H9 (cell line): ENCODE measurements around the gene DMXL2. TPM values are rescaled to one million over a fixed set of nuclear protein-coding genes. Genes with fewer than 3 reads are reported as not detected.

ENCODE experiments used
- DNase-seq: peaks from one replicate; pipeline ENCODE4 v3.0.0-alpha.2; 2017
- H2AFZ ChIP-seq: one replicate; pipeline ENCODE4 v1.6.1; 2013; ENCODE audit warnings: mild to moderate bottlenecking, low read length, control low read depth, moderate library complexity
- H2AK5ac ChIP-seq: 2 replicates; pipeline ENCODE4 v1.6.1; 2013; ENCODE audit warnings: low read length, control low read depth, mixed read lengths; ENCODE audit not compliant: insufficient read length
- H2BK120ac ChIP-seq: one replicate; pipeline ENCODE4 v1.6.1; 2013; ENCODE audit warnings: low read depth, mild to moderate bottlenecking, low read length, control low read depth, inconsistent platforms; ENCODE audit not compliant: poor library complexity, severe bottlenecking
- H2BK12ac ChIP-seq: 2 replicates; pipeline ENCODE4 v1.6.1; 2013; ENCODE audit warnings: low read length, control low read depth, mixed read lengths, low read depth; ENCODE audit not compliant: insufficient read length
- H2BK15ac ChIP-seq: 2 replicates; pipeline ENCODE4 v1.6.1; 2013; ENCODE audit warnings: low read depth, low read length, control low read depth
- H2BK20ac ChIP-seq: one replicate; pipeline ENCODE4 v1.6.1; 2013; ENCODE audit warnings: low read depth, mild to moderate bottlenecking, low read length, control low read depth, inconsistent platforms; ENCODE audit not compliant: poor library complexity, severe bottlenecking
- H2BK5ac ChIP-seq: 2 replicates; pipeline ENCODE4 v1.6.1; 2013; ENCODE audit warnings: low read length, control low read depth, mixed read lengths; ENCODE audit not compliant: insufficient read length
- H3K14ac ChIP-seq: 2 replicates; pipeline ENCODE4 v1.6.1; 2013; ENCODE audit warnings: low read length, control low read depth; ENCODE audit not compliant: insufficient read depth
- H3K18ac ChIP-seq: 2 replicates; pipeline ENCODE4 v1.6.1; 2013; ENCODE audit warnings: low read depth, mild to moderate bottlenecking, mixed read lengths, low read length, control low read depth; ENCODE audit not compliant: insufficient read length
- H3K23ac ChIP-seq: 2 replicates; pipeline ENCODE4 v1.6.1; 2013; ENCODE audit warnings: low read length, control low read depth, mixed read lengths, low read depth; ENCODE audit not compliant: insufficient read length
- H3K23me2 ChIP-seq: 2 replicates; pipeline ENCODE4 v1.6.1; 2013; ENCODE audit warnings: low read depth, mild to moderate bottlenecking, mixed read lengths, low read length, control low read depth; ENCODE audit not compliant: insufficient read length, poor library complexity, severe bottlenecking
- H3K27ac ChIP-seq: 2 replicates; pipeline ENCODE4 v1.5.1; 2013; ENCODE audit warnings: low read length, control low read depth, mixed read lengths, low read depth; ENCODE audit not compliant: insufficient read length
- H3K27me3 ChIP-seq: 2 replicates; pipeline ENCODE4 v1.6.1; 2013; ENCODE audit warnings: low read length, control low read depth, inconsistent platforms; ENCODE audit not compliant: insufficient read depth
- H3K4ac ChIP-seq: 2 replicates; pipeline ENCODE4 v1.6.1; 2013; ENCODE audit warnings: low read depth, mild to moderate bottlenecking, control low read depth, inconsistent platforms, low read length, moderate library complexity
- H3K4me1 ChIP-seq: 2 replicates; pipeline ENCODE4 v1.6.1; 2013; ENCODE audit warnings: low read length, control low read depth, inconsistent platforms; ENCODE audit not compliant: insufficient read depth
- H3K4me2 ChIP-seq: 2 replicates; pipeline ENCODE4 v1.6.1; 2013; ENCODE audit warnings: low read length, control low read depth, mixed read lengths; ENCODE audit not compliant: insufficient read length, insufficient read depth
- H3K56ac ChIP-seq: 2 replicates; pipeline ENCODE4 v1.6.1; 2013; ENCODE audit warnings: low read depth, mild to moderate bottlenecking, mixed read lengths, low read length, control low read depth; ENCODE audit not compliant: insufficient read length
- H3K79me1 ChIP-seq: 2 replicates; pipeline ENCODE4 v1.6.1; 2013; ENCODE audit warnings: low read depth, mild to moderate bottlenecking, moderate library complexity, low read length, control low read depth, inconsistent platforms; ENCODE audit not compliant: insufficient read depth, poor library complexity, severe bottlenecking
- H3K79me2 ChIP-seq: 2 replicates; pipeline ENCODE4 v1.6.1; 2013; ENCODE audit warnings: low read length, control low read depth, inconsistent platforms; ENCODE audit not compliant: insufficient read depth
- H3K9ac ChIP-seq: 2 replicates; pipeline ENCODE4 v1.6.1; 2013; ENCODE audit warnings: low read length, control low read depth, mixed read lengths; ENCODE audit not compliant: insufficient read length; ENCODE audit errors: extremely low read depth
- H3K9me3 ChIP-seq: one replicate; pipeline ENCODE4 v1.6.1; 2013; ENCODE audit warnings: low read depth, low read length, inconsistent platforms; ENCODE audit not compliant: control insufficient read depth
- H3T11ph ChIP-seq: one replicate; pipeline ENCODE4 v1.6.1; 2013; ENCODE audit warnings: mild to moderate bottlenecking, low read length, control low read depth, inconsistent platforms
- H4K20me1 ChIP-seq: one replicate; pipeline ENCODE4 v1.6.1; 2013; ENCODE audit not compliant: control insufficient read depth, insufficient read length, insufficient read depth
- H4K5ac ChIP-seq: 2 replicates; pipeline ENCODE4 v1.6.1; 2013; ENCODE audit warnings: low read depth, mild to moderate bottlenecking, mixed read lengths, low read length, control low read depth; ENCODE audit not compliant: insufficient read length
- H4K8ac ChIP-seq: replicated peaks from 2 replicates; pipeline ENCODE4 v1.6.1; 2013; ENCODE audit warnings: low read length, control low read depth, mixed read lengths, low read depth; ENCODE audit not compliant: insufficient read length
- H4K91ac ChIP-seq: 2 replicates; pipeline ENCODE4 v1.6.1; 2013; ENCODE audit warnings: low read depth, mild to moderate bottlenecking, moderate library complexity, mixed read lengths, low read length, control low read depth; ENCODE audit not compliant: insufficient read length
- H3K27ac Mint-ChIP-seq, 3 experiments: 2 replicates in 2 of 3; 3 replicates in 1 of 3; pipeline ENCODE4 v1.8.0; 2020 to 2021; ENCODE audit warnings: mixed read lengths in 3 of 3, mild to moderate bottlenecking in 1 of 3, moderate library complexity in 1 of 3
- H3K27me3 Mint-ChIP-seq: 2 replicates; pipeline ENCODE4 v1.8.0; 2021; ENCODE audit warnings: low read depth, mild to moderate bottlenecking, moderate library complexity, mixed read lengths
- H3K36me3 Mint-ChIP-seq, 3 experiments: 2 replicates in 2 of 3; 3 replicates in 1 of 3; pipeline ENCODE4 v1.8.0; 2020 to 2021; ENCODE audit warnings: low read depth in 3 of 3, mixed read lengths in 3 of 3; ENCODE audit not compliant: insufficient read depth in 1 of 3
- H3K4me1 Mint-ChIP-seq, 2 experiments: 2 replicates each; pipeline ENCODE4 v1.8.0; 2020; ENCODE audit warnings: mixed read lengths in 2 of 2
- H3K4me3 Mint-ChIP-seq, 2 experiments: 2 replicates in 1 of 2; 3 replicates in 1 of 2; pipeline ENCODE4 v1.8.0; 2020 to 2021; ENCODE audit warnings: mild to moderate bottlenecking in 2 of 2, mixed read lengths in 2 of 2, moderate library complexity in 1 of 2
- H3K9me3 Mint-ChIP-seq, 2 experiments: 2 replicates in 1 of 2; 3 replicates in 1 of 2; pipeline ENCODE4 v1.8.0; 2020; ENCODE audit warnings: mild to moderate bottlenecking in 2 of 2, mixed read lengths in 2 of 2, moderate library complexity in 1 of 2
- CTCF ChIP-seq: fragments of 200-600 bp; sonication (generic); conservative IDR thresholded peaks from 3 replicates; pipeline ENCODE4 v1.8.0; 2021; ENCODE audit warnings: antibody characterized with exemption, mild to moderate bottlenecking
- WGBS: extraction: QIAGEN DNeasy Blood & Tissue Kit; methylation state at CpG from one replicate; pipeline ENCODE4 v1.1.7; 2013; ENCODE audit warnings: missing lambda C conversion rate, low lambda C conversion rate, mixed read lengths; ENCODE audit not compliant: insufficient read length; ENCODE audit errors: extremely low coverage; 5-methylcytosine and 5-hydroxymethylcytosine counted together
- total RNA-seq: library from RNA; stranded (reverse); gene quantifications from 2 replicates; pipeline ENCODE4 v1.2.1, GENCODE V29; 2021

DMXL2 gene
- total RNA-seq, 1 experiment from 2014 or later: 13.9 TPM

- no peak overlapping the region for H3K56ac ChIP-seq
- no peaks in the 10 kb centered on the region for H3K27me3 ChIP-seq
- no peaks in the 10 kb centered on the region for H3K9me3 ChIP-seq
- H3K27ac Mint-ChIP-seq: no peak overlapping the region
- H3K79me1 ChIP-seq: no peaks in the 10 kb centered on the region
- no peaks in the 10 kb centered on the region for H3K4me1 ChIP-seq
- H4K8ac ChIP-seq: no peak overlapping the region
- H3K27me3 Mint-ChIP-seq: no peaks in the 10 kb centered on the region
- no peak overlapping the region for H3K4me3 Mint-ChIP-seq
- H2BK15ac ChIP-seq: no peak overlapping the region
- H4K91ac ChIP-seq: no peak overlapping the region
- no peaks in the 10 kb centered on the region for H3K23me2 ChIP-seq
- DNase-seq: no peak
- no peak overlapping the region for H2BK20ac ChIP-seq
- no peak overlapping the region for H2AFZ ChIP-seq
- no peaks in the 10 kb centered on the region for H3K4me1 Mint-ChIP-seq
- no CpG with 5 or more reads among the region's 2 CpGs for WGBS
- no peak overlapping the region for H3T11ph ChIP-seq
- no peak for TF ChIP-seq CTCF
- H3K18ac ChIP-seq: no peak overlapping the region
- no peak overlapping the region for H2BK120ac ChIP-seq
- no peaks in the 10 kb centered on the region for H3K9me3 Mint-ChIP-seq
- H3K4ac ChIP-seq: no peak overlapping the region
- peaks cover 0 to 4% (median 0%) of the 10 kb centered on the region in 3 experiments; a peak in 2 of 7 replicates for H3K36me3 Mint-ChIP-seq
- no peak overlapping the region for H2BK12ac ChIP-seq
- no peaks in the 10 kb centered on the region for H3K79me2 ChIP-seq
- no peak overlapping the region for H4K5ac ChIP-seq
- no peak overlapping the region for H2BK5ac ChIP-seq
- no peak overlapping the region for H3K23ac ChIP-seq
- no peak overlapping the region for H3K4me2 ChIP-seq
- no peak overlapping the region for H3K27ac ChIP-seq
- H2AK5ac ChIP-seq: no peak overlapping the region
- H3K9ac ChIP-seq: no peak overlapping the region
- H3K14ac ChIP-seq: no peak overlapping the region
- H4K20me1 ChIP-seq: no peaks in the 10 kb centered on the region
Measured at GRCh38 chr15:51493892-51494291, 128.7 kb downstream of the DMXL2 start.
